NCI-H226 (cell line): ENCODE data around the gene KIF26A.
"Not testable (repeated sequence)": the region's sequence is repeated elsewhere in the genome, so short reads cannot be mapped to it uniquely, and the experiment has no call there.

Source experiments
- DNase-seq: peaks from one replicate; pipeline ENCODE4 v3.0.0-alpha.2; 2015

KIF26A gene

GRCh38 chr14:104225278-104226190 lies 87.1 kb downstream of the KIF26A start:
- DNase-seq: not testable (repeated sequence)

GRCh38 chr14:104226421-104227383 lies 88.3 kb downstream of the KIF26A start:
- DNase-seq: no peak

- no peak for DNase-seq
Observed at GRCh38 chr14:104227806-104228205, 89.4 kb downstream of the KIF26A start.

GRCh38 chr14:104228221-104228620 lies 89.8 kb downstream of the KIF26A start:
- DNase-seq: no peak

- no peak for DNase-seq
Observed at GRCh38 chr14:104228716-104229533, 90.5 kb downstream of the KIF26A start.

DNA sequence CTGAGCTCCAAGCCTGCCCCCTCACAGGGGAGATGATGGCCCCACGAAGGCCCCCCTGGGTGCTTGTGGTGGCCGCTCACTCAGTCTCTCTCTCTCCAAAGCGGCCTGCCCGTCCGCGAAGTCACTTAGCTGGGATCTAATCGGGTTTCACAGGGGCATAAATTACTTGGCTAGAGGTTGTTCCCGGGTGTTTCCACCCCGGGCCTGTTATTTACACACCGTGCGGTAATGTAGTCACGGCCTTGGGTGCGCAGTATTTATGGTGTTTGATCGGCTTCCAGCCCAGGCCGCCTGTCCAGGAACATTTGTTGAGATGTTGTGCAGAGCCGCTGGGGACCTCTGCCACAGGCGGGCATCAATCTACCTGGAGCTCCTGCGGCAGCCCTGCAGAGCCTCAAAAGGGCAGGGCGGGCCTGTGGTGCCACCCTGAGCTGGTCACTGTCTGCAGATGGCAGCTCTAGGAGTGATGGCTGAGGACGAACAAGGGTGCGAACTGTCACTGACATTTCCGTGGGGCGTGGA lies 91.2 kb downstream of the KIF26A start:
- no peak for DNase-seq

- DNase-seq: no peak
Observed at GRCh38 chr14:104230119-104230815, 91.9 kb downstream of the KIF26A start.
